GM13977 (cell line): ENCODE data around the gene CARMIL1.

Source experiments
- DNase-seq: peaks from one replicate; pipeline ENCODE4 v3.0.0; 2012; ENCODE audit warnings: low spot score
- CTCF ChIP-seq: IDR thresholded peaks from 2 replicates; pipeline ENCODE4 v1.5.1; 2012; ENCODE audit warnings: mild to moderate bottlenecking, control low read depth; ENCODE audit not compliant: insufficient read depth; ENCODE audit errors: extremely low read depth, missing control alignments
- in situ Hi-C: fragments of 300-500 bp; cut with MboI; formaldehyde crosslinking; loops from one replicate; pipeline ENCODE4 v1.12.0; 2022; ENCODE audit warnings: low sequenced_read_pairs, low pct_unique_long_range_greater_than_20kb, mixed read lengths, inconsistent platforms; ENCODE audit not compliant: unreplicated experiment

CARMIL1 gene

GRCh38 chr6:25485821-25486534 lies 206.8 kb downstream of the CARMIL1 start:
- DNase-seq: no peak
- no peak for TF ChIP-seq CTCF
- in situ Hi-C loops: loop anchor here (10.0 kb wide), 1 partner anchor 211 kb away; the partner anchor contains the start of gene CARMIL1

GRCh38 chr6:25486550-25486949 lies 207.4 kb downstream of the CARMIL1 start:
- DNase-seq: no peak
- no peak for TF ChIP-seq CTCF
- in situ Hi-C loops: loop anchor here (10.0 kb wide), 1 partner anchor 212 kb away; the partner anchor contains the start of gene CARMIL1

- no peak for TF ChIP-seq CTCF
- in situ Hi-C loops: loop anchor here (10.0 kb wide), 1 partner anchor 212 kb away; the partner anchor contains the start of gene CARMIL1
- no peak for DNase-seq
Measured at GRCh38 chr6:25487012-25487411, 207.8 kb downstream of the CARMIL1 start.

- DNase-seq: no peak
- no peak for TF ChIP-seq CTCF
- in situ Hi-C loops: loop anchor here (10.0 kb wide), 1 partner anchor 213 kb away; the partner anchor contains the start of gene CARMIL1
Measured at GRCh38 chr6:25488156-25488555, 209.0 kb downstream of the CARMIL1 start.

GRCh38 chr6:25489399-25489798 lies 210.2 kb downstream of the CARMIL1 start:
- DNase-seq: no peak
- in situ Hi-C loops: loop anchor here (10.0 kb wide), 1 partner anchor 215 kb away; the partner anchor contains the start of gene CARMIL1
- no peak for TF ChIP-seq CTCF

GRCh38 chr6:25490018-25490801 lies 211.0 kb downstream of the CARMIL1 start:
- in situ Hi-C loops: no loop called here
- peak; percentile 89 for TF ChIP-seq CTCF
- peak; percentile 63 for DNase-seq
